Neural crest cell (in vitro differentiated cells): ENCODE results near the gene ARFRP1. TPM values are rescaled to one million over a fixed set of nuclear protein-coding genes. Genes with fewer than 3 reads are reported as not detected.
A peak's percentile ranks its signal among the peaks of the same experiment; 100 is the strongest.

ENCODE experiments used
- DNase-seq: peaks from one replicate; pipeline ENCODE4 v3.0.0; 2021; ENCODE audit warnings: low read depth, mixed read lengths, low spot score
- H3K27ac Mint-ChIP-seq: one replicate; pipeline ENCODE4 v1.8.0; 2021; ENCODE audit warnings: mild to moderate bottlenecking, mixed read lengths; ENCODE audit not compliant: unreplicated experiment
- H3K27me3 Mint-ChIP-seq: 2 replicates; pipeline ENCODE4 v1.8.0; 2021; ENCODE audit warnings: low read depth, mild to moderate bottlenecking, mixed read lengths
- H3K36me3 Mint-ChIP-seq: 2 replicates; pipeline ENCODE4 v1.8.0; 2021; ENCODE audit warnings: low read depth, mild to moderate bottlenecking, mixed read lengths
- H3K4me1 Mint-ChIP-seq: 2 replicates; pipeline ENCODE4 v1.8.0; 2021; ENCODE audit warnings: mixed read lengths
- H3K4me3 Mint-ChIP-seq: one replicate; pipeline ENCODE4 v1.8.0; 2021; ENCODE audit warnings: mild to moderate bottlenecking, mixed read lengths
- H3K9me3 Mint-ChIP-seq: 2 replicates; pipeline ENCODE4 v1.8.0; 2021; ENCODE audit warnings: mixed read lengths
- CTCF ChIP-seq: fragments of 200-600 bp; sonication (generic); conservative IDR thresholded peaks from 2 replicates; pipeline ENCODE4 v1.5.0; 2021; ENCODE audit warnings: antibody characterized with exemption, mild to moderate bottlenecking
- total RNA-seq: library from RNA; stranded (reverse); gene quantifications from 2 replicates; pipeline ENCODE4 v1.2.1, GENCODE V29; 2021

The ARFRP1 gene
- total RNA-seq, 1 donor from 2014 or later, result 42.1 TPM

GRCh38 chr20:63657260-63657936 lies 50.4 kb downstream of the ARFRP1 start:
- peaks cover 35% of the 10 kb centered on the region for H3K4me1 Mint-ChIP-seq
- no peaks in the 10 kb centered on the region for H3K9me3 Mint-ChIP-seq
- no peaks in the 10 kb centered on the region for H3K27me3 Mint-ChIP-seq
- H3K4me3 Mint-ChIP-seq, result peak overlapping the region; percentile 96
- H3K36me3 Mint-ChIP-seq, result no peaks in the 10 kb centered on the region
- no peak for TF ChIP-seq CTCF
- no peak for DNase-seq
- H3K27ac Mint-ChIP-seq, result peak overlapping the region; percentile 98

GRCh38 chr20:63656451-63656850 lies 51.3 kb downstream of the ARFRP1 start:
- H3K36me3 Mint-ChIP-seq, result no peaks in the 10 kb centered on the region
- peak overlapping the region; percentile 70 for H3K4me3 Mint-ChIP-seq
- DNase-seq, result no peak
- no peak for TF ChIP-seq CTCF
- no peaks in the 10 kb centered on the region for H3K9me3 Mint-ChIP-seq
- no peaks in the 10 kb centered on the region for H3K27me3 Mint-ChIP-seq
- no peak overlapping the region for H3K27ac Mint-ChIP-seq
- H3K4me1 Mint-ChIP-seq, result peaks cover 38% of the 10 kb centered on the region

- H3K36me3 Mint-ChIP-seq, result no peaks in the 10 kb centered on the region
- no peak for TF ChIP-seq CTCF
These were observed 52.5 kb downstream of the ARFRP1 start for GRCh38 chr20:63655249-63655648.

GRCh38 chr20:63653974-63654668 lies 53.7 kb downstream of the ARFRP1 start:
- peak overlapping the region; percentile 98 for H3K27ac Mint-ChIP-seq
- no peaks in the 10 kb centered on the region for H3K9me3 Mint-ChIP-seq
- H3K4me1 Mint-ChIP-seq, result peaks cover 30% of the 10 kb centered on the region
- TF ChIP-seq CTCF, result no peak
- no peak for DNase-seq
- no peaks in the 10 kb centered on the region for H3K27me3 Mint-ChIP-seq
- peak overlapping the region; percentile 85 for H3K4me3 Mint-ChIP-seq
- H3K36me3 Mint-ChIP-seq, result no peaks in the 10 kb centered on the region

More at GRCh38 chr20:63655249-63655648, 52.5 kb downstream of the ARFRP1 start:
- Mint-ChIP-seq H3K4me1 (peaks cover 39% of the 10 kb centered on the region), H3K27ac (no peak overlapping the region), H3K4me3 (peak overlapping the region; percentile 12), H3K27me3 (no peaks in the 10 kb centered on the region), H3K9me3 (no peaks in the 10 kb centered on the region)
- DNase-seq, result no peak

GRCh38 chr20:63653041-63653973 lies 54.5 kb downstream of the ARFRP1 start, which contains the start of gene STMN3:
Gene STMN3 (minus strand): TSS chr20:63653424. CDS start chr20:63653345, 79 bp downstream.
- Mint-ChIP-seq H3K36me3 (no peaks in the 10 kb centered on the region), H3K27me3 (no peaks in the 10 kb centered on the region), H3K9me3 (no peaks in the 10 kb centered on the region), H3K4me1 (peaks cover 22% of the 10 kb centered on the region), H3K4me3 (peak within 1 kb of the TSS; percentile 92), H3K27ac (peak within 1 kb of the TSS; percentile 98)
- TF ChIP-seq CTCF, result no peak
- peak; percentile 81 for DNase-seq
